Measurements from ENCODE around the gene USP11.

USP11 gene

DNA sequence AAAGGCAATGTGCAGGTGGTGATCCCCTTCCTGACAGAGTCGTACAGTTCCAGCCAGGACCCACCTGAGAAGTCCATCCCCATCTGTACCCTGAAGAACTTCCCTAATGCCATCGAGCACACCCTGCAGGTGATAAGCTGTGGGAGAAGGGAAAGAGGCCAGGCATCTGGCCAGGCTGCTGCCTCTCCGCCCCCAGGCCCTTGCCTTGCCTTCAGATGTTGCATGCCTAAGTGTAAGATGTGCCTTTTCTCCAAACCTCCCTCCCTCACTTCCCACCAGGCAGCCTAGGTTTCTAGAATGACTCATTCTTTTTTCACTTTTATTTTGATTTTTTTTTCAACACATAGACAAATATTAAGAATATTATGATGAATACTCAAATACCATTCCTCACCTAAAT is 26.5 kb upstream of the USP11 start:
- no peak for DNase-seq

GRCh38 chrX:47208108-47208507 is 24.7 kb upstream of the USP11 start:
- no peak for DNase-seq

GRCh38 chrX:47209508-47210238 is 23.1 kb upstream of the USP11 start:
- no peak for DNase-seq

- DNase-seq = no peak
Observed at GRCh38 chrX:47210661-47211425, 22.0 kb upstream of the USP11 start.

- no peak for DNase-seq
Observed at GRCh38 chrX:47212381-47213293, 20.2 kb upstream of the USP11 start.

GRCh38 chrX:47214435-47215077 is 18.3 kb upstream of the USP11 start:
- DNase-seq = no peak

DNA sequence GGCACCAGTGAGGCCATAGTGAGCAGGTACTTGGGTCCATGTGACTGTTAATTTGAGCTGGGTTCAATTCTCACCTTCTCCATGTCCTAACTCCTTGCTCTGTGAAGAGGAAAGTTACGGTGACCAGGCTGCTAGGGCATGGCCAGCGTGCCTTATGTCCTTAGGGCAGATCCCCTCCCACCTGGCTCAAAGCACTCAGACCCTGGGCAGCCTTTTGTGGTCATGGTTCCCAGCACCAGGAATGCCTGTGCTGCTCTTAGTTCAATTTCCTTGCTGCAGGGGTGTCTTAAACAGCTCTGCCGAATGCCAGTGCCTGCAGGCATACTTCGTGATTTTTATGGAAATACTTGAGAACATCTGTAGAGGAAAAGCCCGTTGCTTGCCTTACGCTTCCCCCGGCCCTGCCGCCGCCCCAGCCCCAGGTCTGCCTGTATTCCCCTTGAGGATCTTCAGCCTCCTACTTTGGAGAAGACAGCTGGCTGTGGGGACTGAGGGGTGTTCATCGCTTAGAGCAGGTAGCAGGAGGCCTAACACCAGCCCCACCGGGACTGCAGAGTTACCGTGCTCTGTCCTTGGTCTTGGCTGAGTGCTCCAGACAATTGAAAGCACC is 17.4 kb upstream of the USP11 start:
- no peak for DNase-seq

GRCh38 chrX:47216393-47216925 is 16.4 kb upstream of the USP11 start:
- DNase-seq = no peak

DNA sequence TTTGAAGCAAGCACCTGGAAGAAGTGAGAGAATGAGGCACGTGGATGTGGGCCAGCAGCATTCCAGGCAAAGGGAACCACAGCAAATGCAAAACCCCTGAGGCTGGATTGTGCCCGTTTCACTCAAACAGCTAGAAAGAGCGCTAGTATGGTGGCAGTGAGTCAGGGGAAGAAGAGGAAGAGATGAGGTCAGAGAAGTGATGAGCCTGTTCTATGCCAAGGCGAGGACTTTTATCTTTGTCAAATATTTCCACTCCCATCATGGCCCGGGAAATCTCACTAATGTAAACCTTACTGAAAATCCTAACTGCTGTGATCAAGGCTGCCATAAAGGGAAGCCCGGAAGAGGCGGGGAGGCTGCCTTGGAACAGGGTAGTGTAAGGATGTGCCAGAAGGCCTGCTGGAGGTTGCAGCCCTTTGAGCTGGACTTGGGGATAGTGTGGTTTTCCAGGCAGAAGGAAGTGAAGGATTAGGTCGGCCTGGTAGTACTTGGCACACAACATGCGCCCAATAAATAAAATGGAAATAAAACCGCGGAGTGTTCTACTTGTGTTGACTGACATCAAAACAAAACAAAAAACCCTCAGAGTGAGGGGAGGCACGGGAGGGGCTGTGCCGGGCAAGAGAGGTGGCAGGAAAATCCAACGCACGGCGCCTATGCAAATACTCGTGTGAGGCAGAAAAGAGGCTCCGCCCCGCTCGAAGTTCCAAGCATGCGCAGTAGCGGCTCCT is 15.5 kb upstream of the USP11 start:
- DNase-seq = no peak

GRCh38 chrX:47217852-47218279 is 14.9 kb upstream of the USP11 start:
- DNase-seq = peak; percentile 91

GRCh38 chrX:47218280-47218919 is 14.4 kb upstream of the USP11 start, which contains the start of gene CDK16:
TSS of gene CDK16 (plus strand) at chrX:47218681. CDS start at chrX:47223558, 4,877 bp downstream.
- DNase-seq = peak; percentile 83

DNA sequence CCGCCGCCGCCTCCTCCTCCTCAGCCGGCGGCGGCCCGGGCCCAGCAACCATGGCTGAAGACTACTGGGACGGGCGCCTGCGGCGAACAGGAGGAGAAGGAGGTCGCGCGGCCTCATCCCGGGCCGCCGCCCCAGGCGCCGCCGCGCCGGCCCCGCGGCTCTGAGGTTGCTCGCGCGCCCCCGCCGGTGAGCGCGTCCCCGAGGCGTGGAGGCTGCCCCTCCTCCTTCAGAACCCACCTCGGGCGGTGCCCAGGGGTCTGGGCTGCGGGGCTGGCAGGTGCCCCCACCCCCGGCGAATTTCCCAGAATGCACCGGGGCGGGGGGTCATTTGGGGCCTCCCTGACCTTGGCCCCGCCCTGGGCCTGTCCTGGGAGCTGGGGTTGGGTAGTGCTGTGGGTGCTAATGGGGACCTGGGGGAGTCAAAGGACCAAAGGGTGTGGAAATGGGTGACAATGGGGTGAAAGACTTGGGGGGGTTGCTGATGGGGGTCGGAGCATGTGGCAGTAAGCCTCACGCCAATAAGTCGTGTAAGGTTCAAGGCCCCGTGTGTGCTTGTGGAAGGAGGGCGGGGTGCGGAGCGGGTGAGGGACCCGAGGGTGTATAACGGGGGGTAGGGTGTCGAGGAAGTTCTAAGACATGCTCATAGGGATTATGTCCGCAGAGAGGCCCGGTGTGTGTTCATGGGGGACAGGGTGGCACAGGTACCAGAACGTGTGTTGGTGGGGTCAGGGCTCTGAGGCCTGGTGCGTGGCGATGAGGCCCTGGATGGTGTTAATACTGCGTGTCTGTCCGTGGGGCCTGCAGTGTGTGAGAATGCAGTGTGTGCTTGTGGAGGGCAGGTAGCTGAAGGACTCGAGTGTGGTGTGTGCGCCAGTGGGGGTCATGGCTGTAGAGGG is 13.6 kb upstream of the USP11 start:
- peak; percentile 72 for DNase-seq

GRCh38 chrX:47221756-47222155 is 11.1 kb upstream of the USP11 start:
- DNase-seq = no peak

- no peak for DNase-seq
Observed at GRCh38 chrX:47222751-47223350, 10.0 kb upstream of the USP11 start.

- no peak for DNase-seq
Observed at GRCh38 chrX:47223476-47224250, 9.1 kb upstream of the USP11 start.

GRCh38 chrX:47224266-47224895 is 8.4 kb upstream of the USP11 start:
- no peak for DNase-seq

GRCh38 chrX:47224896-47225290 is 7.9 kb upstream of the USP11 start:
- no peak for DNase-seq

- DNase-seq = no peak
Observed at GRCh38 chrX:47226071-47226470, 6.7 kb upstream of the USP11 start.

All from activated CD8-positive, alpha-beta memory T cell treated with anti-CD3 and anti-CD28 coated beads, Interleukin-2, amount 50 U/mL, for 48 hours (primary cell).